Suprapubic skin (tissue), 4 donors: Measurements from ENCODE around the gene TNS3. TPM values are rescaled to one million over a fixed set of nuclear protein-coding genes. Genes with fewer than 3 reads are reported as not detected.

ENCODE experiments used
- DNase-seq, 2 donors: peaks; one replicate each; pipeline ENCODE4 v3.0.0-alpha.2; 2019; ENCODE audit warnings: low spot score in 2 of 2
- H3K27ac ChIP-seq: fragments of 200-600 bp; sonication (generic); one replicate; pipeline ENCODE4 v1.5.1; 2019
- H3K27me3 ChIP-seq: fragments of 200-600 bp; sonication (generic); one replicate; pipeline ENCODE4 v1.5.1; 2019
- H3K36me3 ChIP-seq: fragments of 200-600 bp; sonication (generic); one replicate; pipeline ENCODE4 v1.5.1; 2019
- H3K4me1 ChIP-seq: fragments of 200-600 bp; sonication (generic); one replicate; pipeline ENCODE4 v1.5.1; 2019
- H3K4me3 ChIP-seq: fragments of 200-600 bp; sonication (generic); one replicate; pipeline ENCODE4 v1.5.1; 2019; ENCODE audit warnings: mild to moderate bottlenecking
- H3K9me3 ChIP-seq: fragments of 200-600 bp; sonication (generic); one replicate; pipeline ENCODE4 v1.5.1; 2019
- EP300 ChIP-seq: sonication (generic); formaldehyde crosslinking; IDR thresholded peaks from one replicate; pipeline ENCODE4 v1.6.1; 2017; ENCODE audit warnings: antibody characterized with exemption
- POLR2A ChIP-seq, 2 donors: fragments of 450-650 bp; IDR thresholded peaks; one replicate each; pipeline ENCODE4 v1.6.1; 2017; ENCODE audit warnings: antibody characterized with exemption in 2 of 2, mild to moderate bottlenecking in 2 of 2, moderate library complexity in 2 of 2
- POLR2AphosphoS5 ChIP-seq, 3 donors: sonication (generic); formaldehyde crosslinking; IDR thresholded peaks; one replicate each; pipeline ENCODE4 v1.6.1; 2017; ENCODE audit warnings: antibody characterized with exemption in 3 of 3
- WGBS: methylation state at CpG from one replicate; pipeline ENCODE4 v1.1.5; 2018; 5-methylcytosine and 5-hydroxymethylcytosine counted together
- total RNA-seq, 4 donors: library from RNA; depleted of rRNA; stranded (reverse); fragments of >200 nt; gene quantifications; one replicate each; pipeline ENCODE4 v1.1.0, GENCODE V29; 2016
- TF ChIP-seq, protein P1 (sequence below), 2 donors: fragments of 200-600 bp in 1 of 2; fragments of 450-650 bp in 1 of 2; sonication (generic) in 1 of 2; IDR thresholded peaks; one replicate each; pipeline ENCODE4 v1.5.1; 2016 to 2019; ENCODE audit warnings: antibody characterized with exemption in 2 of 2, mild to moderate bottlenecking in 1 of 2, moderate library complexity in 1 of 2

Gene TNS3
- total RNA-seq, 4 donors from 2014 or later, result 14.3 to 53.0 (median 31.9) TPM

DNA sequence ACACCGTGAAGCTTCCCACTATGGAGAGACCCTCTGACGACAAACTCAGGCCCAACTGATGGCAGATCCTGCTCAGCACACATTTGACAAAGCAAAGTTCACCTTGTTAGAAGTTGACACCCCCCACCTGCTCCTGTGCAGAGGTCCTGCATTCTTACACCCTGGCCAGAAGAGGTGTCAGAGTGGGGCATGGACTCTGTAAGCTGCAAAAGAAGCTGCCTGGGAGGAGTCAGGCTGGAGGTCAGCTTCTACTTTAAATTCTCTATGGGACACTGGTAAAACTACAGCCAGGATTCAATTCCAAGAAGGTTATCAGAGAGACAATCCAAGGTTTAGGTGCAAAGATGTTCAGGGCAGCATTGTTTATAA, 20.0 kb upstream of the TNS3 start:
- DNase-seq, result no peak
- WGBS, result 100% methylated on average over 2 of the region's 2 CpGs
- peaks cover 29% of the 10 kb centered on the region for H3K4me1 ChIP-seq
- no peaks in the 10 kb centered on the region for H3K36me3 ChIP-seq
- H3K27ac ChIP-seq, result no peak overlapping the region
- TF ChIP-seq POLR2A (IDR thresholded peaks at IDR 0.05) (no peak), EP300 (no peak), POLR2AphosphoS5 (IDR thresholded peaks at IDR 0.05) (no peak)
- TF ChIP-seq, protein P1, sequence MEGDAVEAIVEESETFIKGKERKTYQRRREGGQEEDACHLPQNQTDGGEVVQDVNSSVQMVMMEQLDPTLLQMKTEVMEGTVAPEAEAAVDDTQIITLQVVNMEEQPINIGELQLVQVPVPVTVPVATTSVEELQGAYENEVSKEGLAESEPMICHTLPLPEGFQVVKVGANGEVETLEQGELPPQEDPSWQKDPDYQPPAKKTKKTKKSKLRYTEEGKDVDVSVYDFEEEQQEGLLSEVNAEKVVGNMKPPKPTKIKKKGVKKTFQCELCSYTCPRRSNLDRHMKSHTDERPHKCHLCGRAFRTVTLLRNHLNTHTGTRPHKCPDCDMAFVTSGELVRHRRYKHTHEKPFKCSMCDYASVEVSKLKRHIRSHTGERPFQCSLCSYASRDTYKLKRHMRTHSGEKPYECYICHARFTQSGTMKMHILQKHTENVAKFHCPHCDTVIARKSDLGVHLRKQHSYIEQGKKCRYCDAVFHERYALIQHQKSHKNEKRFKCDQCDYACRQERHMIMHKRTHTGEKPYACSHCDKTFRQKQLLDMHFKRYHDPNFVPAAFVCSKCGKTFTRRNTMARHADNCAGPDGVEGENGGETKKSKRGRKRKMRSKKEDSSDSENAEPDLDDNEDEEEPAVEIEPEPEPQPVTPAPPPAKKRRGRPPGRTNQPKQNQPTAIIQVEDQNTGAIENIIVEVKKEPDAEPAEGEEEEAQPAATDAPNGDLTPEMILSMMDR (IDR thresholded peaks at IDR 0.05), result no peak
- H3K4me3 ChIP-seq, result no peak overlapping the region
- peaks cover 3% of the 10 kb centered on the region for H3K9me3 ChIP-seq
- no peaks in the 10 kb centered on the region for H3K27me3 ChIP-seq

DNA sequence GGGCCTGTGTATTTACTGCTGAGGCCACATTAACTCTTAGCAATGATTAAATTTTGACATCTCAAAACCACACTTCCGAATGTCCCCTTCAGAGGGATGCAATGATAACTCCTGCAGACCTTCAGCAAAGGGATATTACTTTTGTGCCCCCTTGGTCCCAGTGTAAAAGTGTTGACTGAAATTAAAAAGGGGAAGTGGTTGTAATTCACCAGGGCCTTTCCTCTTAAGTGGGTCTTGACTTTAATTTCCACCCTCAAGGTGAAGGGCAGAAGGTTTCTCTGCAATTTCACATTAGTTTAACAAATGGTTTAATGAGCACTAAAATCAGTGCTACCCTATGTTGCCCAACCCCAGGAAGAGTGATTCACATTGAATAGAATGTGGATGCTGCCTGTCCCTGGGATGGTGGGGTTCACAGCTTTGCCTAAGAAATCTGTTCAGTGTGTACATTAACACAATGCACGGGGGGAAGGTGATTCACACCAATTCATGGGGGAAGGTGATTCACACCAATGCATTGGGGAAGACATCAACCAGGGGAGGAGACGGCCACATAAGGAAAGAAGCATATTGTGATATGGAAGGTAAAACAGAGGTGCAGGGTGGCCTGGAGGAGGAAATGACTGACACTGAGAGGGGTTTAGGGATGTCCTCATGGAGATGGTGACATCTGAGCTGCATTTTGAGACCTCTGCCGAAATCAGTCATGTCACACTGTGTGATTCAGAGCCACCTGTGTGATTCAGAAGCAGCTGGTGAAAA, 19.4 kb upstream of the TNS3 start:
- TF ChIP-seq EP300 (no peak), POLR2A (IDR thresholded peaks at IDR 0.05) (no peak), POLR2AphosphoS5 (IDR thresholded peaks at IDR 0.05) (no peak)
- TF ChIP-seq, protein P1 (IDR thresholded peaks at IDR 0.05), result no peak
- no peaks in the 10 kb centered on the region for H3K36me3 ChIP-seq
- H3K27me3 ChIP-seq, result no peaks in the 10 kb centered on the region
- H3K4me1 ChIP-seq, result peaks cover 29% of the 10 kb centered on the region
- no peak overlapping the region for H3K27ac ChIP-seq
- H3K4me3 ChIP-seq, result no peak overlapping the region
- DNase-seq, result no peak
- WGBS, result 76% methylated on average over 4 of the region's 4 CpGs
- peaks cover 7% of the 10 kb centered on the region for H3K9me3 ChIP-seq

DNA sequence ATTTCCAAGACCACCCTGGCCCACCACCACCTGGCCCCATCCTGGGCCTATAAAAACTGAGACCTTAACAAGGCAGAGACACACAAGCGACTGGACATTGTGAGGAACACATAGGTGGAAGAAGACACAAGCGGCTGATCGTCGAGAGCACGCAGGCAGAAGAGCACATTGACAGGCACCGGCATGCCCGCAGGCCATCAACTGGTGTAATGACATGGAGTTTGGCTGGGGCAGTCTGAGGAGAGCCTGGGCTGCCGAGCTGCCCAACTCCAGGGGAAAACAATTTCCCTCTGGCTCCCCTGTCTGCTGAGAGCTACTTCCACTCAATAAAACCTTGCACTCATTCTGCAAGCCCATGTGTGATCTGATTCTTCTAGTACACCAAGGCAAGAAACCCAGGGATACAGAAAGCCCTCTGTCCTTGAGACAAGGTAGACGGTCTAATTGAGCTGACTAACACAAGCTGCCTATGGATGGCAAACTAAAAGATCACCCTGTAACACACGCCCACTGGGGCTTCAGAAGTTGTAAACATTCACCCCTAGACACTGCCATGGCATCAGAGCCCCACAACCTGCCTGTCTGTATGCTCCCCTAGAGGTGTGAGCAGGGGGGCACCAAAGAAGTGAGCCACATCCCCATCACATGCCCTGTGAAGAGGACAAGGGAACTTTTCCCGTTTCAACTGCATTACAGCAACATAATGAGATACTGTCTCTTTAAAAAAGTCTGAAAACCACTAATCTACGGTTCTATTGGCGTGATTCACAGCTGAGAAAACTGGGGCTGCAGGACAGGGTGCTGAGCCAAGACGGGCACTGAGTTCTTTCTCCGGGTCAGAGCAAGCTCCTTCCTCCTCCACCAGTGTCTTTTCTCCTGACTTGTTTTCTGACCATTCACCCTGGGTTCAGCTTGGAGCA, 18.5 kb upstream of the TNS3 start:
- Histone ChIP-seq H3K4me1 (peaks cover 26% of the 10 kb centered on the region), H3K27me3 (no peaks in the 10 kb centered on the region), H3K27ac (no peak overlapping the region), H3K9me3 (peaks cover 7% of the 10 kb centered on the region), H3K36me3 (no peaks in the 10 kb centered on the region), H3K4me3 (no peak overlapping the region)
- no peak for TF ChIP-seq POLR2AphosphoS5 (IDR thresholded peaks at IDR 0.05)
- no peak for DNase-seq
- WGBS, result 52% methylated on average over 13 of the region's 15 CpGs

DNA sequence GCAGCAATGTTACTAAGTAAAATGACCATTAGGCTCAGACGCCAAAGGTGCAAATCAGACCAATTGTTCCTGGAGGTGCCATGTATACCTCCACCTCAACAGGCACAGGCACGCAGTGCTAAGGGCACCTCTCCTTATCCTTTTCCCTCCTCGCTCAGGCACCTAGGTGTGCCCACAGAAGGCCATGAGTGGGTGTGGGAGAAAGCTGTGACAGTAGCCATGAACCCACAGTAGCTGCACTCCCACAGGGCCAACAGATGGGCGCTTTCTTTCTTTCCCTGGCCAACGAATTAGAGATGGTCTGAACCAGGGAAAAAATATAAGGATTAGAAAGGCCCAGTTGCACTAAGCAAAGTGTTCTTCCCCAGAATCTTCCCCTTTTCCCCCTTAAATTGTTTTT, 15.5 kb upstream of the TNS3 start:
- Histone ChIP-seq H3K4me3 (no peak overlapping the region), H3K36me3 (no peaks in the 10 kb centered on the region), H3K27me3 (no peaks in the 10 kb centered on the region), H3K9me3 (peaks cover 7% of the 10 kb centered on the region), H3K27ac (no peak overlapping the region), H3K4me1 (peaks cover 17% of the 10 kb centered on the region)
- TF ChIP-seq EP300, result no peak
- TF ChIP-seq POLR2AphosphoS5 (IDR thresholded peaks at IDR 0.05), result no peak
- TF ChIP-seq, protein P1 (IDR thresholded peaks at IDR 0.05), result no peak
- no peak for TF ChIP-seq POLR2A (IDR thresholded peaks at IDR 0.05)
- DNase-seq, result no peak
- 81% methylated on average over 5 of the region's 5 CpGs for WGBS

DNA sequence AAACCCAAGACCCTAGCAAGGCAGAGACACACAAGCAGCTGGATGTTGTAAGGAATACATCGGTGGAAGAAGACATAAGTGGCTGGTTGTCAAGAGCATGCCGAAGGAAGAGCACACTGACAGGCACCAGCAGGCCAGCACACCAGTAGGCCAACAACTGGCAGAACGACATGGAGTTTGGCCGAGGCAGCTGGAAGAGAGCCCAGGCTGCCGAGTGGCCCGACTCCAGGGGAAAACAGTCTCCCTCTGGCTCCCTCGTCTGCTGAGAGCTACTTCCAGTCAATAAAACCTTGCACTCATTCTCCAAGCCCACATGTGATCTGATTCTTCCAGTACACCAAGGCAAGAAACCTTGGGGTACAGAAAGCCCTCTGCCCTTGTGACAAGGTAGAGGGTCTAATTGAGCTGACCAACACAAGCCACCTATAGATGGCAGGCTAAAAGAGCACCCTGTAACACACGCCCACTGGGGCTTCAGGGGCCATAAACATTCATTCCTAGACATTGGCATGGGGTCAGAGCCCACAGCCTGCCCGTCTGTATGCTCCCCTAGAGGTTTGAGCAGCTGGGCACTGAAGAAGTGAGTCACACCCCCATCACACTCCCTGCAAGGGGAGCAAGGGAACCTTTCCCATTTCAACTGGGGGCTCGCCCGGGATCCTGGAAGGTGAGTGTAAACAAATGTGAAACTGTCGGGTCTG, 14.7 kb upstream of the TNS3 start:
- Histone ChIP-seq H3K27me3 (no peaks in the 10 kb centered on the region), H3K4me3 (no peak overlapping the region), H3K4me1 (peaks cover 24% of the 10 kb centered on the region), H3K36me3 (no peaks in the 10 kb centered on the region), H3K27ac (no peak overlapping the region), H3K9me3 (peaks cover 7% of the 10 kb centered on the region)
- no peak for TF ChIP-seq POLR2AphosphoS5 (IDR thresholded peaks at IDR 0.05)
- TF ChIP-seq, protein P1 (IDR thresholded peaks at IDR 0.05), result no peak
- DNase-seq, result no peak
- 48% methylated on average over 10 of the region's 12 CpGs for WGBS
